ENCODE results near the gene NCKAP5. TPM values are rescaled to one million over a fixed set of nuclear protein-coding genes. Genes with fewer than 3 reads are reported as not detected.

The NCKAP5 gene
- total RNA-seq, 1 experiment from 2014 or later, result not detected

GRCh38 chr2:132641819-132642218 is 926.4 kb downstream of the NCKAP5 start:
- BruUV-seq (replicated peaks), result no TSS peak
- intact Hi-C loops (cut with micrococcal nuclease; ENCODE audit: unreplicated experiment), result no loop called here

GRCh38 chr2:132640116-132640515 is 928.1 kb downstream of the NCKAP5 start:
- intact Hi-C loops (cut with micrococcal nuclease; ENCODE audit: unreplicated experiment), result no loop called here
- Histone ChIP-seq H3K9me3 (ENCODE audit: insufficient read depth, low read depth) (no peaks in the 10 kb centered on the region), H3F3A (ENCODE audit: insufficient read depth, low read depth) (no peaks in the 10 kb centered on the region), H4K20me1 (ENCODE audit: insufficient read depth) (peaks cover 11% of the 10 kb centered on the region; the same call in 1 of the 2 replicates), H3K27ac (no peak overlapping the region), H3K79me2 (ENCODE audit: low read depth) (peaks cover 11% of the 10 kb centered on the region; the same call in 1 of the 2 replicates), H3K36me3 (ENCODE audit: low read depth) (no peaks in the 10 kb centered on the region), H3K4me2 (no peak overlapping the region), H3K4me1 (replicated peaks; ENCODE audit: insufficient read depth) (no peaks in the 10 kb centered on the region), H3K4me3 (no peak overlapping the region), H3K27me3 (ENCODE audit: insufficient read depth, low read depth) (no peaks in the 10 kb centered on the region), H3K9me2 (ENCODE audit: insufficient read depth) (no peaks in the 10 kb centered on the region), H2AFZ (no peak overlapping the region)
- TF ChIP-seq CTCF (conservative IDR thresholded peaks at IDR 0.05), result no peak
- no peak for TF ChIP-seq EZH2 (IDR thresholded peaks at IDR 0.05; ENCODE audit: low read depth)
- ChIA-PET POLR2A (ENCODE audit: unreplicated experiment) (no interaction called here), CTCF (no interaction called here)
- BruUV-seq (replicated peaks), result no TSS peak
- no peak for DNase-seq

More at GRCh38 chr2:132641819-132642218, 926.4 kb downstream of the NCKAP5 start:
- Histone ChIP-seq H3K9me3 (ENCODE audit: insufficient read depth, low read depth) (no peaks in the 10 kb centered on the region), H2AFZ (no peak overlapping the region), H3K4me1 (replicated peaks; ENCODE audit: insufficient read depth) (no peaks in the 10 kb centered on the region), H3F3A (ENCODE audit: insufficient read depth, low read depth) (no peaks in the 10 kb centered on the region), H3K36me3 (ENCODE audit: low read depth) (0 out of 2 replicates have a peak, but pooled peaks cover 4% of the 10 kb centered on the region), H4K20me1 (ENCODE audit: insufficient read depth) (peaks cover 8% of the 10 kb centered on the region; the same call in 1 of the 2 replicates), H3K4me2 (no peak overlapping the region), H3K79me2 (ENCODE audit: low read depth) (peaks cover 11% of the 10 kb centered on the region; the same call in 1 of the 2 replicates), H3K27ac (no peak overlapping the region), H3K27me3 (ENCODE audit: insufficient read depth, low read depth) (no peaks in the 10 kb centered on the region), H3K9me2 (ENCODE audit: insufficient read depth) (no peaks in the 10 kb centered on the region), H3K4me3 (no peak overlapping the region)
- TF ChIP-seq EZH2 (IDR thresholded peaks at IDR 0.05; ENCODE audit: low read depth) (no peak), CTCF (conservative IDR thresholded peaks at IDR 0.05) (no peak)
- ChIA-PET POLR2A (ENCODE audit: unreplicated experiment) (no interaction called here), CTCF (no interaction called here)
- no peak for DNase-seq

- Histone ChIP-seq H4K20me1 (ENCODE audit: insufficient read depth) (peaks cover 4% of the 10 kb centered on the region; the same call in 1 of the 2 replicates), H3K4me1 (replicated peaks; ENCODE audit: insufficient read depth) (no peaks in the 10 kb centered on the region), H3K27ac (no peak overlapping the region), H3F3A (ENCODE audit: insufficient read depth, low read depth) (no peaks in the 10 kb centered on the region), H3K36me3 (ENCODE audit: low read depth) (no peaks in the 10 kb centered on the region), H2AFZ (no peak overlapping the region), H3K9me2 (ENCODE audit: insufficient read depth) (no peaks in the 10 kb centered on the region), H3K4me3 (no peak overlapping the region), H3K4me2 (no peak overlapping the region), H3K79me2 (ENCODE audit: low read depth) (peaks cover 11% of the 10 kb centered on the region; the same call in 1 of the 2 replicates), H3K9me3 (ENCODE audit: insufficient read depth, low read depth) (no peaks in the 10 kb centered on the region), H3K27me3 (ENCODE audit: insufficient read depth, low read depth) (no peaks in the 10 kb centered on the region)
- TF ChIP-seq EZH2 (IDR thresholded peaks at IDR 0.05; ENCODE audit: low read depth), result no peak
- TF ChIP-seq CTCF (conservative IDR thresholded peaks at IDR 0.05), result no peak
- no peak for DNase-seq
- ChIA-PET POLR2A (ENCODE audit: unreplicated experiment) (no interaction called here), CTCF (no interaction called here)
- BruUV-seq (replicated peaks), result no TSS peak
- intact Hi-C loops (cut with micrococcal nuclease; ENCODE audit: unreplicated experiment), result no loop called here
These were observed 929.8 kb downstream of the NCKAP5 start for GRCh38 chr2:132638313-132639040.
